G401.6 (cell line): ENCODE data around the gene LDHAL6B.

Source experiments
- FAIRE-seq: peaks from 2 replicates; lab custom pipeline; 2012; peaks lifted over from hg19 to GRCh38; lab: Jason Lieb, UNC

Gene LDHAL6B

GRCh38 chr15:59255680-59256336 is 49.2 kb downstream of the LDHAL6B start:
- no peak for FAIRE-seq

- no peak for FAIRE-seq
Measured at GRCh38 chr15:59256482-59256881, 49.8 kb downstream of the LDHAL6B start.

GRCh38 chr15:59257140-59257539 is 50.5 kb downstream of the LDHAL6B start:
- FAIRE-seq: no peak
